ENCODE measurements around the gene KCNG3.

Gene KCNG3, protein sequence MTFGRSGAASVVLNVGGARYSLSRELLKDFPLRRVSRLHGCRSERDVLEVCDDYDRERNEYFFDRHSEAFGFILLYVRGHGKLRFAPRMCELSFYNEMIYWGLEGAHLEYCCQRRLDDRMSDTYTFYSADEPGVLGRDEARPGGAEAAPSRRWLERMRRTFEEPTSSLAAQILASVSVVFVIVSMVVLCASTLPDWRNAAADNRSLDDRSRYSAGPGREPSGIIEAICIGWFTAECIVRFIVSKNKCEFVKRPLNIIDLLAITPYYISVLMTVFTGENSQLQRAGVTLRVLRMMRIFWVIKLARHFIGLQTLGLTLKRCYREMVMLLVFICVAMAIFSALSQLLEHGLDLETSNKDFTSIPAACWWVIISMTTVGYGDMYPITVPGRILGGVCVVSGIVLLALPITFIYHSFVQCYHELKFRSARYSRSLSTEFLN

DNA sequence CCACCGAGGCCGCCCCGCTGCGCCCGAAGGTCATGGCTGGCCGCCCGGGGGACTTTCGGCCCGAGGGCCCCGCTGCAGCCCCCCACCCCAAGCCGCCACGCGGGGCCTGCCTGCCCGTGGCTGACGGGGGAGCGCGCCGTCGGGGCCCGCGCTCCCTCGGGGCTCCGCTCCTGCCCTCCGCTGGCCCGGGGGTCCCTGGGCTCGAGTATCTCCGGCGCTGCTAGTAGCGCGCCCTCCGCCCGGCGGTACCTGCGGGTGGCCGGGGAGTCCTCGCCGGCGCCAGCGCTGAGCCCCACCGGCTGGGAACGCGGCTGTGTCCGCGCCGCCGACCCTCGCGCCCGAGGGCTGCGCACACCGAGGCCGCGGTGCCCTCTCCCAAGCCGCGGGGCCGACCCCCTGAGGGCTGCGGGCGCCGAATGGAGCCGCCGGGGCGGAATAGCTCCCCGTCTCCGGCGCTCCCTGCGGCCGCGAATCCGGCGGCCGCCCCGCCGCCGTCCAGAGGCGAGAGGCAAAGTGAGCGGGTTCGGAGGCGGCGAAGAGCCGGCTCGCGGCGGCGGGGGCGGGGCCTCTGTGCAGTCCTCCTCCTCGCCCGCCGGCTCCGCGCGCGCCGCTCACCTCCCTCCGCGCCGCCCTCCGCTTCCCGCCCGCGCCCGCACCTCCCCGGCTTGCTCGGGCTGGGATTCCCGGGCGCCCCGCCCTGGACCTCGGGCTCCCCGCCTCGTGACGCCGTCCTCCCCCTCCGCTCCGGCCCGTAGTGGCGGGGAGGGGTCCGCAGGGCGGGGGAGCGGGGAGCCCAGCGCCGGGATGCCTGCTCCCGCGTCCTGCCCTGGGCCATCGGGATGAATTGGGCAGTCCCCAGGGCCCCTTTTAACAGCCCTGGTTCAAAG is at the start of gene KCNG3:
KCNG3 (minus strand) TSS at position 515 of the 887 bp plus-strand sequence; CDS start at position 34, 481 bp downstream.
- no peak for DNase-seq

DNA sequence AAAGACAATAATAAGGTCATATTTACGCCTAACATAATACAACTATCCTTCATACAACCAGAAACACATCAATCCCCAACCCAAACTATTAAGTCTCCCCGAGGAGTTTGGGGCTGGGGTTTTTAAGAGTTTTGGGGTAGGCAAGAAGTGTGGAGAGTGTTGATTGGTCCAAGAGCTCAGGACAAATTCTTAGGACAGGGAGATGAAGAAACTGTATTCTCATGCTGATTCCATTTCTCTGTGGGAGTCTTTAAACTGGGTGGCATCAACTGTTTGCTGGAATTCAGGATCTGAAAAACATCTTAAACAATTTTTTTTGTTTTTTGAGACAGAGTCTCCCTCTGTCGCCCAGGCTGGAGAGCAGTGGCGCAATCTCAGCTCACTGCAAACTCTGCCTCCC is 49.1 kb upstream of the KCNG3 start:
- DNase-seq = no peak

DNA sequence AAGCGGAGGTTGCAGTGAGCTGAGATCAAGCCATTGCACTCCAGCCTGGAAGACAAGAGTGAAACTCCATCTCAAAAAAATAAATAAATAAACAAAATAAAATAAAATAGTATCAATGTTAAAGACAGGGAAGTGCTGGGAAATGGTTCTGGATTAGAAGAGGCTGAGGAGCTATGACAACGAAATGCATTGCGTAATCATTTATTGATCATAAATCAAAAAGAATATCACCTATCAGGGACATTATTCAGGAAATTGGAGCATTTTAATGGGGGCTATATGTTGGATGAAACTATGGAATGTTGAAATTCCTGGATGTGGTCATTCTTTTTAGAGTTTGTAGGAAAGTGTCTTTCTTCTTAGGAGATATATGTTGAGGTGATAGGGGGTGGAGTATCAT is 43.7 kb upstream of the KCNG3 start:
- no peak for DNase-seq

DNA sequence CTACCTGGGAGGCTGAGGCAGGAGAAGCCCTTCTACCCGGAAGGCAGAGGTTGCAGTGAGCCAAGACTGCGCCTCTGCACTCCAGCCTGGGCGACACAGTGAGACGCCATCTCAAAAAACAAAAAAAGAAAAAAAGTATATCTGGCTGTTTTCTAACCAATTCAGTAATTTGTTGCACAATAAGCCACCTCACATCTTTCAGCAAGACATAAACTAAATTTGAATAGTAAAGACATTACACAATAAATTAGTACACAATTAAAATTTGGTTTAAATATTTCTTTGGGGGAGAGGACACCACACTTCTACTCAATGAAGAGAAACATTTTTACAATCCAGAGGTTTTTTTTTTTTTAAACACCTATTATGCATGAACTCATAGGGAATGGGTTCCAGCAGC is 38.6 kb upstream of the KCNG3 start:
- no peak for DNase-seq

DNA sequence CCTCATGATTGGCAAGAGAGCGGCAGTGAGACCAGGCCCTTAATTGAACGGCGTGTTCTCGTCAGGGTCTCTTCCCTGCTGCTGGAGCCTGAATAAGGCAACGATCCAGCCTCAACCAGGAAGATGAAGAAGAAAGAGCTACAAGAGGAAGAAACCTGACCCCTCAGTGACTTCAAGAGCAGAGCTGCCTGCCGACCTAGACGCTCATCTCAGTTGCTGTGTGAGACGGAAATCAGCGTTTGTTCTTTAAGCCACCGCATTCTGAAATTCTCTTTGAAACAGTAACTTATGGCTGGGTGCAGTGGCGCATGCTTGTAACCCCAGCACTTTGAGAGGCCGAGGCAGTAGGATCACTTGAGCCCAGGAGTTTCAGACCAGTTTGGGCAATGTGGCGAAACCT is 29.6 kb upstream of the KCNG3 start:
- DNase-seq = no peak

DNA sequence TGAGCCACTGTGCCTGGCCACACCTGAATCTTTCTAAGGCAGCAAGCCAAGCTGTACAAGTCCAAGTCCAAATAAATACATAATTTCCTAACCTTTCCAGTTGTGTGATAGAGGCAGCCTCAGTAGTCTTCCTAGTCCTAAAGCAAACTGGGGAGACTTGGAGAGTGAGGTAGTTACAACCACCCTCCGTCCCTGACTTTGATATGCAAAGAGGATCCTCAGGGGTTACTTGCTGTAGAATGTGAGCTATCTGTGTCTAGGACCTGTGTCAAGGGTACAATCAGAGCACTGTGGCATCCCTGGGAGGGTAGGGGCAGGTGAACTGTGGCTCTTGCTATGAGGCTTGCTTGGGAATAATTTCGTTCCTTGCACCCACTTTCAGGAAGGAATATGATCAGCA is 28.3 kb upstream of the KCNG3 start:
- no peak for DNase-seq

DNA sequence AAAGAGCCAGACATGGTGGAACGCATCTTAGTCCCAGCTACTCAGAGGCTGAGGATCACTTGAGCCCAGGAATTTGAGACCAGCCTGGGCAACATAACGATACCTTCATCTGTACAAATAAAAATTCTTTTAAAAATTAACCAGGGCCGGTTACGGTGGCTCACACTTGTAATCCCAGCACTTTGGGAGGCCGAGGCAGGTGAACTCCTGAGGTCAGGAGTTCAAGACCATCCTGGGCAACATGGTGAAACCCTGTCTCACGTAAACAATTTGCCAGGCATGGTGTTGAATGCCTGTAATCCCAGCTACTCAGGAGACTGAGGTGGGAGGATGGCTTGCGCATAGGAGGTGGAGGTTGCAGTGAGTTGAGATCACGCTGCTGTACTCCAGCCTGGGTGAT is 25.8 kb upstream of the KCNG3 start:
- DNase-seq = no peak

DNA sequence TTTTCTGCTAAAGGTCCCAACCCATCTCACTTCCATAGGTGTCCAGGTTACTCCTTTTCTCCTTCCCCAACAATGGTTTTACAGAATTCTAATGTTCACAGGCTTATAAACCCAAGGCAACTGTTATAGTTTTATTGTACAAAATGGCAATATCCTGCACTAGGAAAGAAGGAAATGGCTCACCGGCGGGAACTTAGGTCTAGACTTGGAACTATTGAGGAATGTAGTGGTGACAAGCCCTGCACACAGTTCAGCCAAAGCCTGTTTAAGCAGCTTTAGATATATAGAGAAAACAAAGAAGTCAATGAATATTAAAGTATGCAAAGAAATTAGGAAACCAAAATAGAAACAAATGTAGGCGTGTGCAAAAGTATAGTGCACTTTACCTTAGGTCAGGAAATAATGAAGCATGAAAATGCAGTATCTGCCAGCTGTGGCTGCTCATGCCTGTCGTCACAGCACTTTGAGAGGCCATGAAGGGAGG is 22.7 kb upstream of the KCNG3 start:
- no peak for DNase-seq

DNA sequence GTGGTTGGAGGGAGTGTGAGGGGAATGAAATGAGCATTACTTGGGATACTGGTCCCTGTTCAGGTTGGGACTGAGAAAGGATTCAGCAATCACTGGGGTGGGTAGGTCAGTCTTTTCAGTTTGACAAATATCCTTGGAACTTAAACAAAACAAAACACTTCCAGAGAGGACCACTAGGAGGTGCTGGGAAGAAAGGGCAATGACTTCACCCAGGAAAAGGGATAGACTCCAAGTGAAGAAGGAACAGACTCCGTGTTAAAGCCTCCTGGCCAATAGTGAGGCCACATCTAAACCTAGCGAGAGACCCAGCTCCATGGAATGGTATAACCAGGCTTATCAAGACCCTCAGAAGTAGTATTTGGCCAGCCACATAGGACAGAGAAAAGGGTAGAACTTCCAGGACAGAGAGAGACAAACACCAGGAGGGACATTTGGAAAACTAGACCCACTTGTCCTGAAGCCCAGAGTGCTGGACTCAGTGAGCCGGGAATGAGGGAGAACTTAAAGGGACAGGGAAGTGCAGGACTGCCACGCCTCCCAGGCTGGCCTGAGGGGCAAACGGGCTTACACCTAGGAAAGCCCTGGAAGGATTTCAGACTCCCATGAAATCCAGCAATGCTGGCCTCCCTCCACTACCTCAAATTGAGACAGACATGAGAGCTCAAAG is 19.6 kb upstream of the KCNG3 start:
- no peak for DNase-seq

DNA sequence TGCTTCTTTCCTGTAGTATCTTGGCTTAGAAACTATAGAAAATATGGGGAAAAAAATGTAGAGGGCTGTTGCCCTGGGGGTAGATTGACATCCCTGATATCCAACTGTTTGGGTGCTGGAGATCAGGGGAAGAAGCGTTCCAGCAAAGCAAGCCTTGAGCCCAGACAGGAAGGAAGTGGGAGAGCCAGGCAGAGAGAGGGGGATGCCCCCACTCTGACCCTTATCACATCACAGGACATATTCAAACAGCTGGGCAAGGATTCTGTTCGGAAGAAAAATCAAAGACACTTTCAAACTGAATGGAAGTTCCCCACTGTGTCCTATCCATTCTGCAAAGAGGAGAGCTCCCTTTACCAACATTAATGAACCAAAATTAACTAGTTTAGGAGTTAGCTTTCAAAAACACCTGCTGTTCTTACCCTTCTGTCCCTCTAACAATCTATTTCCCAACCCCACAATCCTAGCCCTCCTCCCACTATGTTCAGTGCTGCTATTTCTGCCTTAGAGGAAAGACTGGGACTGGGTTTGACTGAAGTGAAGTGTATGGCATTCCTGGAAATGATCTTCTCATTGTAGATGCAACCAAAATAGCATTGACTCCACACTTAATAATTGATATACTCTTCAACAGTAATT is 16.9 kb upstream of the KCNG3 start:
- DNase-seq = no peak

DNA sequence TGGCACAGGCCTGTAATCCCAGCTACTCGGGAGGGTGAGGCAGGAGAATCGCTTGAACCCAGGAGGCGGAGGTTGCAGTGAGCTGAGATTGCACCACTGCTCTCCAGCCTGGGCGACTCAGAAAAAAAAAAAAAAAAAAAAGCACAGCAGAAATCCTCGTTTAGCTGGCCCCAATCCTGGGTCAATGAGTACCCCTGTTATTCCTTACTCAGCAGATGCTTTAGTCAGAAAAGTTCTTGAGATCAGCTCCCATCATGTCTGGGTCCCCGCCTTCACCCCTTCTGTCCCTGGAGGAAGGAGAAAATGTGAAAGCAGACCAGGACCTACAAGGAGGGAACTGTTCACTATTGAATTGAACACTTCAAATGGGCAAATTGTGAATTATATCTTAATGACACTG is 16.4 kb upstream of the KCNG3 start:
- DNase-seq = no peak

DNA sequence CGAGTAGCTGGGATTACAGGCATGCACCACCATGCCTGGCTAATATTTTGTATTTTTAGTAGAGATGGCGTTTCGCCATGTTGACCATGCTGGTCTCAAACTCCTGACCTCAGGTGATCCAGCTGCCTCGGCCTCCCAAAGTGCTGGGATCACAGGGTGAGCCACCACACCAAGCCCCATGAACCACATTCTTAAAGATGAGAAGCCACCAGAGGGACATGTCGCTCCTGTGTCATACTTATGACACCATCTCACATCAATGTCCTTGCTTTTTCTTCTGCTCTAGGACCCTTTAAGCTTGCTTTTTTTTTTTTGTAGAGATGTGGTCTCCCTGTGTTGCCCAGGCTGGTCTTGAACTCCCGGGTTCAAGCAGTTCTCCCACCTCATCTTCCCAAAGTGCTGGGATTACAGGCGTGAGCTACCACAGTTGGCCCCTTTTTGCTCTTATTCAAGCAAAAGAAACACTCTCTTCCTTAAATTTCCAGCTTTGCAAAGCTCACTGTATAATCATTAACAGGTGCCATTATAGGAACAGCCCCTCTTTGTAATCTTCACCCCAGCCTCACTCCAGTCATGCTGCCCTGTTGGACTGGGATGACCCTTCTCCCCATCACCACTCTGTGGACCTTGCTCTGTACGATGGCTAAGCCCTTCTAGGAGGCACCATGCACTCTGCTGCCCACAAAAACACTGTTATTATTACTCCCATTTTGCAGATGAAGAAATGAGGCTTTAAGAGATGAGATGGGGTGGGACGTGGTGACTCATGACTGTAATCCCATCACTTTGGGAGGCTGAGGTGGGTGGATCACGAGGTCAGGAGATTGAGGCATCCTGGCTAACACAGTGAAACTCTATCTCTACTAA is 10.8 kb upstream of the KCNG3 start:
- no peak for DNase-seq

DNA sequence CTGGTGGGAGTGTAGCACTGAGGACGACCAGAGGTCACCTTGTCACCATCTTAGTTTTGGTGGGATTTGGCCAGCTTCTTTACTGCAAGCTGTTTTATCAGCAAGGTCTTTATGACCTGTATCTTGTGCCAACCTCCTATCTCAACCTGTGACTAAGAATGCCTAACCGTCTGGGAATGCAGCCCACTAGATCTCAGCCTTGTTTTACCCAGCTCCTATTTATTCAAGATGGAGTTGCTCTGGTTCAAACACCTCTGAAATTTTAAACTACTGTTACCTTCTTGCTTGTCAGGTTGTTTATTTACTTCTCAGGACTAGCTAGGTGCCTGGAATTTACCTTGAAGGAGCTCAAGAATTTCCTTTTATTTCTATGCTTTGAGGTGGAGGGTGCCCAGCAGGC is 9.5 kb upstream of the KCNG3 start:
- no peak for DNase-seq

DNA sequence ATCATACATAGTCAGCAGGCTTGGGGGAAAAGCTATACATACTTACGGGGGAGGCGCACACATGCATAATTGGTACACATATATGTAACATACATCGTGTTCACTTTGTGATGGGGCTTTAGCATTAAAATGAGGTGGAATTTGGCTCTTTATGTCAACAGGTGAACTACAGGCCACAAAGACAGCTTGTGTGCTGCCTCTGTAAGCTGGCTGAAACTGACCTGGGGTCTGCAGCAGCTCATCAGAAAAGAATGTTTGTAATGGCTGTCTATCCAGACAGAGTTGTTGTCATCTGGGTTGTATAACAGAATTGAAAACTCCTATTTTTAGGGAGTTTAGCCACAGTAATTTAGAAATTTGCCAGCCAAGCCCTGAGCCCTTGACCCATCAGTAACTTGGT is 4.7 kb upstream of the KCNG3 start:
- DNase-seq = no peak

DNA sequence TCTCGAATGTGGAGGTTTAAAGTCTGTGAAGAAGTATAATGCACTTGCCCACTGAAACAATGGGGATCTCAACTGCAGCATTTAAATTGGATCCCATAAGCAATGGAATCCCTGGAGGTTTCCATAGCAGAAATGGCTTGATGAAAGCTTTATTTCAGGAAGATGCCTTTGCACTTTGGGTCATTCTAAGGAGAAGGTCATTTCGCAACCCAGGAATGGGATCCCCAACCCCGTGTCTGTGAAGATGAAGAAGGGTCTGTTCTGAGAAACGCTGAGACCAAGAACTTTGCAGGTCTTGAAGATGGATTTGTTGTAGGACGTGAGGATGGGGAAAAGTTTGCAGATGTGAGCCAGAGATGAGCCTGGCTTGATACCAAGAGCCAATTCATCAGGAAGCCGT is 1.8 kb upstream of the KCNG3 start:
- DNase-seq = no peak

DNA sequence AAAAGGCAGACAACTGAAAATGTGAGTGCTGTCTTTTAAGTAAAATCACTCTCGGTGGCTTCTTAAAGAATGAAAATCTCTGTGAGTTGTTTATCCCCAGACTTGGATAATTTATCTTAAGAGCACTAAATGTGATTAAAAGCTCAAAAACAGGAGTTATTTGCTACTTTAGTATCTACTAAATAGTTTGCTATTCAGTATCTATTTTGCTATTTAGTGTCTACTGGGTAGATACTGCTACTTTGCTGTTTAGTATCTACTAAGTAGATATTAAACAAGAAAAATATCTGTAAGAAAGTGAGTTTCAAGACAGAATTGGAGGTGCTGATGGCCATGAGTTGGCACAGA is 1.4 kb upstream of the KCNG3 start:
- no peak for DNase-seq

DNA sequence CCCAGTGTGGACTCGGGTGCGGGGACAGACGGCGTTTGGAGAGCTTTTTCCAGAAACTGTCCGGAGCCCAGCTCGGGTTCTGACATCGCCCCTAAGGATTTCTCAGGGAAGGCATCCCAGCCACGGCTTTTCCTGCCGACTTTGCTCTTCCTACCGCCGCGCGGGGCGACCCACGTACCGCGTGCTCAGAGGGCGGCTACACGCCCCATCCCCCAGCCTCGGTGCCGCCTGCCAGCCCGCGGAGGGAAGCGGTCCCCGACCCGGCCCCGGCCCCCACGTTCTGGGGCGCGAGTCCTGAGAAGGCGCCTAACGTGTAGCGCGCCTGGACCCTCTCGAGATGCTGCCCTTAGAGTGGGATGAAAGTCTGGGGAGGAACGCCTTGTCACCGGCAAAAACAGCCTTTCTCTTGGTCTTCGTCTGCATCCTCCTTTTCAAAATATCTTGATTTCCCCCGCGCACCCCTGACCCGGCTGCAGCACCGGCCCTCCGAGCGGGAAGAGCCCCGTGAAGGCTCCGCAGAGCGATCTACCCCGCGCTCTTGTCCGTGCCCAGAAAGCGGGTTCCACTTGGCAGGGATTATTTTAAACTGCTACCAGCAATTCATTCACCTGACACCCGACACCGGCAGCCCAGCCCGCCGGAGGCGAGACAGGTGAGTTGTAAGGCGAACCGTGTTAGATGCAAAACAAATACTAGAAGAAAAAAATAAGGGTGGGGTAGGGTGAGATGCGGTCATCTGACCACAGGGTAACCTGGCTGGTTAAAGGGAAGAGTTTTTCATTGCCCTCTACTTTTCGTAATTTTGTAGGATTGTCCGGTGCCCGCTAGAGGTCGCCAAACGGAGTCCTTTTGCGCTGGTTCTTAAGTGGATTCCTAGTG is 812 bp upstream of the KCNG3 start:
- peak; percentile 87 for DNase-seq

DNA sequence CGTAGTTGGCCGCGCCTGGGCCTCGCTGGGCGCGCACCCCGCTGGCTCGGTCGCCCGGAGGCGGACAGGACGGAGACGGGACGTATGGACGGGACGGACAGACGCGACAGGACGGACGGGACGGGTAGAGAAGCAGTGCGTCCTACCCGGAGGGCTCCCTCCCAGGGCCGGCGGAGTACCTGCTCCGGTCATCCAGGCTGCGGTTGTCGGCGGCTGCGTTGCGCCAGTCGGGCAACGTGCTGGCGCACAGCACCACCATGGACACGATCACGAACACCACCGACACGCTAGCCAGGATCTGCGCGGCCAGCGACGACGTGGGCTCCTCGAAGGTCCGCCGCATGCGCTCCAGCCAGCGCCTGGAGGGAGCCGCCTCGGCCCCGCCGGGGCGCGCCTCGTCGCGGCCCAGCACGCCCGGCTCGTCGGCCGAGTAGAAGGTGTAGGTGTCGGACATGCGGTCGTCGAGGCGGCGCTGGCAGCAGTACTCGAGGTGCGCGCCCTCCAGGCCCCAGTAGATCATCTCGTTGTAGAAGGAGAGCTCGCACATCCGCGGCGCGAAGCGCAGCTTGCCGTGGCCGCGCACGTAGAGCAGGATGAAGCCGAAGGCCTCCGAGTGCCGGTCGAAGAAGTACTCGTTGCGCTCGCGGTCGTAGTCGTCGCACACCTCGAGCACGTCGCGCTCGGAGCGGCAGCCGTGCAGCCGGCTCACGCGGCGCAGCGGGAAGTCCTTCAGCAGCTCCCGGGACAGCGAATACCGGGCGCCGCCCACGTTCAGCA is 903 bp downstream of the KCNG3 start:
- DNase-seq = peak; percentile 68

DNA sequence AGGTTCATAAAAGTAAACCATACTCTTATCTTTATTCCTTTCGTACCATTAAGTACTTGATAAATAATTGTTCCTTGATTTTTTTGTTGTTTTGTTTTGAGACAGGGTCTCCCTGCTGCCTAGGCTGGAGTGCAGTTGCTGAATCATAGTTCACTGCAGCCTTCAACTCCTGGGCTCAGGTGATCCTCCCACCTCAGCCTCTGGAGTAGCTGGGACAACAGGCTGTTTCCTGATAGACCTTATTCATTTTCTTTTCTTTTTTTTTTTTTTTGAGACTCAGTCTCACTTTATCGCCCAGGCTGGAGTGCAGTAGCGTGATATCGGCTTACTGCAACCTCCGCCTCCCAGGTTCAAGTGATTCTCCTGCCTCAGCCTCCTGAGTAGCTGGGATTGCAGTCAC is 5.5 kb downstream of the KCNG3 start:
- no peak for DNase-seq

Data from activated CD8-positive, alpha-beta memory T cell treated with anti-CD3 and anti-CD28 coated beads for 24 hours (primary cell).